PC-3 (cell line): ENCODE results near the gene COL12A1. TPM values are rescaled to one million over a fixed set of nuclear protein-coding genes. Genes with fewer than 3 reads are reported as not detected.

Experiments used
- ATAC-seq: fragments of 200-7000 bp; cut with Tn5 transposase; 2 replicates; pipeline ENCODE4 v1.9.1; 2020; ENCODE audit warnings: mild to moderate bottlenecking, moderate library complexity
- BruUV-seq: library from RNA; stranded (reverse); fragments of 400-500 nt; replicated peaks from 2 replicates; lab custom pipeline; 2021; lab: Mats Ljungman, UMichigan
- CTCF ChIA-PET: fragments of 300-600 bp; sonication (Branson Sonifier 250); formaldehyde crosslinking; loops from one replicate; lab custom pipeline; 2022; ENCODE audit warnings: antibody characterized with exemption; lab: Charles Lee
- POLR2A ChIA-PET: fragments of 300-600 bp; sonication (Branson Sonifier 250); formaldehyde crosslinking; loops from one replicate; lab custom pipeline; 2022; ENCODE audit warnings: antibody characterized with exemption; ENCODE audit not compliant: unreplicated experiment; lab: Charles Lee
- DNase-seq: peaks from one replicate; pipeline ENCODE4 v3.0.0-alpha.2; 2015
- H2AFZ ChIP-seq: fragments of 300-600 bp; sonication (generic); 2 replicates; pipeline ENCODE4 v1.6.0; 2016; ENCODE audit warnings: antibody characterized with exemption, low read length
- H3F3A ChIP-seq: fragments of 300-600 bp; sonication (generic); one replicate; pipeline ENCODE4 v1.6.0; 2017; ENCODE audit warnings: antibody characterized with exemption, low read length, control low read depth, mild to moderate bottlenecking; ENCODE audit not compliant: unreplicated experiment
- H3K27ac ChIP-seq: fragments of 300-600 bp; sonication (generic); 2 replicates; pipeline ENCODE4 v1.5.1; 2016; ENCODE audit warnings: mild to moderate bottlenecking, low read length
- H3K27me3 ChIP-seq: fragments of 300-600 bp; sonication (generic); 2 replicates; pipeline ENCODE4 v1.6.1; 2016; ENCODE audit warnings: low read length, mixed read lengths
- H3K36me3 ChIP-seq: fragments of 300-600 bp; sonication (generic); 2 replicates; pipeline ENCODE4 v1.6.1; 2016; ENCODE audit warnings: low read depth, mixed run types, low read length, mixed read lengths
- H3K4me1 ChIP-seq: fragments of 300-600 bp; sonication (generic); 2 replicates; pipeline ENCODE4 v1.5.1; 2016; ENCODE audit warnings: low read length; ENCODE audit not compliant: insufficient read depth
- H3K4me2 ChIP-seq: fragments of 300-600 bp; sonication (generic); 2 replicates; pipeline ENCODE4 v1.6.0; 2016; ENCODE audit warnings: low read length
- H3K4me3 ChIP-seq: fragments of 300-600 bp; sonication (generic); 2 replicates; pipeline ENCODE4 v1.5.1; 2016; ENCODE audit warnings: mild to moderate bottlenecking, low read length, mixed read lengths
- H3K79me2 ChIP-seq: fragments of 300-600 bp; sonication (generic); 2 replicates; pipeline ENCODE4 v1.6.1; 2017; ENCODE audit warnings: low read length, mixed read lengths
- H3K9ac ChIP-seq: fragments of 300-600 bp; sonication (generic); 2 replicates; pipeline ENCODE4 v1.6.0; 2016; ENCODE audit warnings: mild to moderate bottlenecking, low read length
- H3K9me2 ChIP-seq: fragments of 300-600 bp; sonication (generic); replicated peaks from 2 replicates; pipeline ENCODE4 v1.6.1; 2016; ENCODE audit warnings: mixed run types, low read length, mixed read lengths
- H3K9me3 ChIP-seq: fragments of 300-600 bp; sonication (generic); 2 replicates; pipeline ENCODE4 v1.6.1; 2016; ENCODE audit warnings: low read length, mixed read lengths
- H4K20me1 ChIP-seq: fragments of 300-600 bp; sonication (generic); 2 replicates; pipeline ENCODE4 v1.6.1; 2016; ENCODE audit warnings: low read length, mixed read lengths
- CTCF ChIP-seq: fragments of 300-600 bp; sonication (generic); conservative IDR thresholded peaks from 2 replicates; pipeline ENCODE4 v1.5.1; 2017; ENCODE audit warnings: antibody characterized with exemption, low read depth, mild to moderate bottlenecking, low read length
- EZH2 ChIP-seq: fragments of 300-600 bp; sonication (generic); IDR thresholded peaks from one replicate; pipeline ENCODE4 v1.6.1; 2017; ENCODE audit warnings: antibody characterized with exemption, mild to moderate bottlenecking, low read length; ENCODE audit not compliant: unreplicated experiment
- EZH2phosphoT487 ChIP-seq: fragments of 300-600 bp; sonication (generic); IDR thresholded peaks from 2 replicates; pipeline ENCODE4 v1.6.1; 2018; ENCODE audit warnings: mild to moderate bottlenecking, antibody characterized with exemption, low read length, borderline replicate concordance
- intact Hi-C: fragments of 100-400 bp; cut with micrococcal nuclease; formaldehyde crosslinking; loops from 2 replicates; pipeline ENCODE4 v1.9.0; 2023
- total RNA-seq: library from RNA; depleted of rRNA; stranded (reverse); fragments of >200 nt; gene quantifications from 2 replicates; pipeline ENCODE4 v1.2.3, GENCODE V29; 2014

COL12A1 gene
- total RNA-seq, 1 experiment from 2014 or later, result 24.2 TPM

GRCh38 chr6:75176076-75176582 lies 29.7 kb downstream of the COL12A1 start:
- no peak for TF ChIP-seq EZH2
- TF ChIP-seq CTCF, result no peak
- TF ChIP-seq EZH2phosphoT487, result no peak
- no peak overlapping the region for H3K9ac ChIP-seq
- no peaks in the 10 kb centered on the region for H3K27me3 ChIP-seq
- no peak overlapping the region for H3K4me2 ChIP-seq
- DNase-seq (no peak), ATAC-seq (no peak)
- no peaks in the 10 kb centered on the region for H4K20me1 ChIP-seq
- H3K79me2 ChIP-seq, result no peaks in the 10 kb centered on the region
- no peaks in the 10 kb centered on the region for H3F3A ChIP-seq
- no peaks in the 10 kb centered on the region for H3K4me1 ChIP-seq
- no peaks in the 10 kb centered on the region for H3K36me3 ChIP-seq
- BruUV-seq, result no TSS peak
- no peaks in the 10 kb centered on the region for H3K9me3 ChIP-seq
- intact Hi-C loops, result no loop called here
- POLR2A ChIA-PET, result no interaction called here
- H3K27ac ChIP-seq, result no peak overlapping the region
- H2AFZ ChIP-seq, result no peak overlapping the region
- H3K9me2 ChIP-seq, result no peaks in the 10 kb centered on the region
- no peak overlapping the region for H3K4me3 ChIP-seq
- CTCF ChIA-PET, result no interaction called here

GRCh38 chr6:75171986-75172385 lies 33.9 kb downstream of the COL12A1 start:
- H3K9me2 ChIP-seq, result no peaks in the 10 kb centered on the region
- no peak overlapping the region for H3K4me3 ChIP-seq
- no peaks in the 10 kb centered on the region for H3K36me3 ChIP-seq
- ChIA-PET POLR2A (no interaction called here), CTCF (no interaction called here)
- no peak overlapping the region for H2AFZ ChIP-seq
- no peaks in the 10 kb centered on the region for H3K27me3 ChIP-seq
- DNase-seq (no peak), ATAC-seq (no peak)
- H3K9ac ChIP-seq, result no peak overlapping the region
- H3K27ac ChIP-seq, result no peak overlapping the region
- no peaks in the 10 kb centered on the region for H3F3A ChIP-seq
- no peaks in the 10 kb centered on the region for H3K79me2 ChIP-seq
- H4K20me1 ChIP-seq, result no peaks in the 10 kb centered on the region
- TF ChIP-seq EZH2phosphoT487 (no peak), EZH2 (no peak), CTCF (no peak)
- intact Hi-C loops, result no loop called here
- H3K4me1 ChIP-seq, result no peaks in the 10 kb centered on the region
- no peaks in the 10 kb centered on the region for H3K9me3 ChIP-seq
- BruUV-seq, result no TSS peak
- no peak overlapping the region for H3K4me2 ChIP-seq

GRCh38 chr6:75171567-75171966 lies 34.3 kb downstream of the COL12A1 start:
- H4K20me1 ChIP-seq, result no peaks in the 10 kb centered on the region
- no peak overlapping the region for H3K9ac ChIP-seq
- H3K9me3 ChIP-seq, result no peaks in the 10 kb centered on the region
- no peak overlapping the region for H3K27ac ChIP-seq
- H2AFZ ChIP-seq, result no peak overlapping the region
- ChIA-PET POLR2A (no interaction called here), CTCF (no interaction called here)
- no peaks in the 10 kb centered on the region for H3K79me2 ChIP-seq
- no peak overlapping the region for H3K4me3 ChIP-seq
- H3F3A ChIP-seq, result no peaks in the 10 kb centered on the region
- ATAC-seq, result no peak
- no TSS peak for BruUV-seq
- H3K9me2 ChIP-seq, result no peaks in the 10 kb centered on the region
- H3K4me1 ChIP-seq, result no peaks in the 10 kb centered on the region
- intact Hi-C loops, result no loop called here
- no peak for DNase-seq
- TF ChIP-seq EZH2phosphoT487 (no peak), EZH2 (no peak), CTCF (no peak)
- no peak overlapping the region for H3K4me2 ChIP-seq
- H3K36me3 ChIP-seq, result no peaks in the 10 kb centered on the region
- no peaks in the 10 kb centered on the region for H3K27me3 ChIP-seq
